ENCODE results near the gene AP3S2.

AP3S2 gene

GRCh38 chr15:89818287-89818686 lies 75.5 kb downstream of the AP3S2 start:
- no peak for DNase-seq (ENCODE audit: low read depth in 1 of 2, low spot score in 1 of 2)

- DNase-seq (ENCODE audit: low read depth in 1 of 2, low spot score in 1 of 2) = no peak
Observed at GRCh38 chr15:89817701-89818280, 76.0 kb downstream of the AP3S2 start.

- DNase-seq (ENCODE audit: low read depth in 1 of 2, low spot score in 1 of 2) = no peak
Observed at GRCh38 chr15:89815769-89816168, 78.0 kb downstream of the AP3S2 start.

GRCh38 chr15:89814112-89814742 lies 79.6 kb downstream of the AP3S2 start:
- DNase-seq (ENCODE audit: low read depth in 1 of 2, low spot score in 1 of 2) = no peak

GRCh38 chr15:89813381-89814111 lies 80.2 kb downstream of the AP3S2 start:
- DNase-seq (ENCODE audit: low read depth in 1 of 2, low spot score in 1 of 2) = no peak

GRCh38 chr15:89812847-89813320 lies 80.9 kb downstream of the AP3S2 start:
- DNase-seq (ENCODE audit: low read depth in 1 of 2, low spot score in 1 of 2) = no peak

GRCh38 chr15:89812011-89812846 lies 81.6 kb downstream of the AP3S2 start:
- no peak for DNase-seq (ENCODE audit: low read depth in 1 of 2, low spot score in 1 of 2)

GRCh38 chr15:89810837-89811236 lies 83.0 kb downstream of the AP3S2 start:
- DNase-seq (ENCODE audit: low read depth in 1 of 2, low spot score in 1 of 2) = no peak

- no peak for DNase-seq (ENCODE audit: low read depth in 1 of 2, low spot score in 1 of 2)
Observed at GRCh38 chr15:89809787-89810148, 84.0 kb downstream of the AP3S2 start.

GRCh38 chr15:89809093-89809786 lies 84.6 kb downstream of the AP3S2 start:
- no peak for DNase-seq (ENCODE audit: low read depth in 1 of 2, low spot score in 1 of 2)

- no peak for DNase-seq (ENCODE audit: low read depth in 1 of 2, low spot score in 1 of 2)
Observed at GRCh38 chr15:89808160-89808870, 85.5 kb downstream of the AP3S2 start.

- DNase-seq (ENCODE audit: low read depth in 1 of 2, low spot score in 1 of 2) = no peak
Observed at GRCh38 chr15:89807689-89808088, 86.1 kb downstream of the AP3S2 start.

- DNase-seq (ENCODE audit: low read depth in 1 of 2, low spot score in 1 of 2) = no peak
Observed at GRCh38 chr15:89806559-89807550, 86.9 kb downstream of the AP3S2 start.

- DNase-seq (ENCODE audit: low read depth in 1 of 2, low spot score in 1 of 2) = no peak
Observed at GRCh38 chr15:89806210-89806558, 87.6 kb downstream of the AP3S2 start.

GRCh38 chr15:89805241-89806209 lies 88.3 kb downstream of the AP3S2 start:
- no peak for DNase-seq (ENCODE audit: low read depth in 1 of 2, low spot score in 1 of 2)

GRCh38 chr15:89803941-89804800 lies 89.6 kb downstream of the AP3S2 start:
- DNase-seq (ENCODE audit: low read depth in 1 of 2, low spot score in 1 of 2) = no peak

All from activated T-helper 1 cell treated with anti-CD3 and anti-CD28 coated beads, Interleukin-2, amount 50 U/mL, for 16 hours (primary cell).